Upper lobe of left lung (tissue), 6 donors: ENCODE results near the gene HSPB6. TPM values are rescaled to one million over a fixed set of nuclear protein-coding genes. Genes with fewer than 3 reads are reported as not detected.

Experiments used
- ATAC-seq, 2 donors: fragments of 200-7000 bp; cut with Tn5 transposase; one replicate each; pipeline ENCODE4 v1.9.1; 2022; ENCODE audit warnings: mild to moderate bottlenecking in 2 of 2, moderate library complexity in 2 of 2; ENCODE audit not compliant: low FRiP score in 2 of 2
- DNase-seq, 2 donors: peaks; one replicate each; pipeline ENCODE4 v3.0.0-alpha.2; 2019 to 2020
- H3K27ac ChIP-seq, 4 donors: fragments of 200-600 bp; sonication (generic); one replicate each; pipeline ENCODE4 v1.5.1; 2016 to 2019
- H3K27me3 ChIP-seq, 4 donors: fragments of 200-600 bp; sonication (generic); one replicate each; pipeline ENCODE4 v1.5.1; 2017 to 2019
- H3K36me3 ChIP-seq, 4 donors: fragments of 200-600 bp; sonication (generic); one replicate each; pipeline ENCODE4 v1.5.1; 2016 to 2019
- H3K4me1 ChIP-seq, 4 donors: fragments of 200-600 bp; sonication (generic); one replicate each; pipeline ENCODE4 v1.5.1; 2018 to 2019
- H3K4me3 ChIP-seq, 4 donors: fragments of 200-600 bp; sonication (generic); one replicate each; pipeline ENCODE4 v1.5.1; 2017 to 2019; ENCODE audit warnings: mild to moderate bottlenecking in 2 of 4, moderate library complexity in 1 of 4
- H3K9me3 ChIP-seq, 4 donors: fragments of 200-600 bp; sonication (generic); one replicate each; pipeline ENCODE4 v1.5.1; 2018 to 2019
- CTCF ChIP-seq, 6 experiments: fragments of 450-650 bp in 4 of 6; fragments of 200-600 bp in 2 of 6; sonication (generic) in 2 of 6; IDR thresholded peaks; one replicate each; pipeline ENCODE4 v1.5.1; 2016 to 2019; ENCODE audit warnings: antibody characterized with exemption in 6 of 6
- EP300 ChIP-seq, 4 donors: sonication (generic); formaldehyde crosslinking; IDR thresholded peaks; one replicate each; pipeline ENCODE4 v1.5.1; 2017; ENCODE audit warnings: antibody characterized with exemption in 4 of 4, control low read depth in 2 of 4
- POLR2A ChIP-seq, 4 donors: fragments of 450-650 bp; IDR thresholded peaks; one replicate each; pipeline ENCODE4 v1.5.1; 2016 to 2017; ENCODE audit warnings: antibody characterized with exemption in 4 of 4, mild to moderate bottlenecking in 2 of 4
- POLR2AphosphoS5 ChIP-seq, 2 donors: sonication (generic); formaldehyde crosslinking; IDR thresholded peaks; one replicate each; pipeline ENCODE4 v1.5.1; 2017; ENCODE audit warnings: antibody characterized with exemption in 2 of 2
- WGBS, 2 donors: methylation state at CpG; one replicate each; pipeline ENCODE4 v1.1.5; 2017 to 2018; 5-methylcytosine and 5-hydroxymethylcytosine counted together
- total RNA-seq, 6 donors: library from RNA; depleted of rRNA in 4 of 6; stranded (reverse); fragments of >200 nt in 4 of 6; gene quantifications; one replicate each; pipeline versions ENCODE4 v1.1.0 to v1.2.1, GENCODE V29; 2016 to 2021
- donor health status: DM: no; HTN: no; CAD: no; lungs with moderate emphysema.
- donor health status: DM: no; HTN: yes; CAD: no; lungs with severe emphysema.

Gene HSPB6
- total RNA-seq, 6 donors from 2014 or later = 4.2 to 46.2 (median 18.4) TPM

- H3K27ac ChIP-seq = no peak overlapping the region
- H3K36me3 ChIP-seq = no peaks in the 10 kb centered on the region
- no peak for ATAC-seq
- H3K4me1 ChIP-seq = no peaks in the 10 kb centered on the region
- DNase-seq = no peak
- H3K4me3 ChIP-seq = no peak overlapping the region
- TF ChIP-seq POLR2A (IDR thresholded peaks at IDR 0.05) (no peak), POLR2AphosphoS5 (IDR thresholded peaks at IDR 0.05) (no peak), EP300 (IDR thresholded peaks at IDR 0.05) (no peak), CTCF (IDR thresholded peaks at IDR 0.05) (no peak)
- no peaks in the 10 kb centered on the region for H3K9me3 ChIP-seq
- 93% methylated on average over 9 of the region's 9 CpGs; no CpG with 5 or more reads in 1 of the 2 donors for WGBS, 2 donors
- peaks cover 0 to 5% (median 0%) of the 10 kb centered on the region in 4 donors for H3K27me3 ChIP-seq
Observed at GRCh38 chr19:35791814-35792279, 35.0 kb upstream of the HSPB6 start.

DNA sequence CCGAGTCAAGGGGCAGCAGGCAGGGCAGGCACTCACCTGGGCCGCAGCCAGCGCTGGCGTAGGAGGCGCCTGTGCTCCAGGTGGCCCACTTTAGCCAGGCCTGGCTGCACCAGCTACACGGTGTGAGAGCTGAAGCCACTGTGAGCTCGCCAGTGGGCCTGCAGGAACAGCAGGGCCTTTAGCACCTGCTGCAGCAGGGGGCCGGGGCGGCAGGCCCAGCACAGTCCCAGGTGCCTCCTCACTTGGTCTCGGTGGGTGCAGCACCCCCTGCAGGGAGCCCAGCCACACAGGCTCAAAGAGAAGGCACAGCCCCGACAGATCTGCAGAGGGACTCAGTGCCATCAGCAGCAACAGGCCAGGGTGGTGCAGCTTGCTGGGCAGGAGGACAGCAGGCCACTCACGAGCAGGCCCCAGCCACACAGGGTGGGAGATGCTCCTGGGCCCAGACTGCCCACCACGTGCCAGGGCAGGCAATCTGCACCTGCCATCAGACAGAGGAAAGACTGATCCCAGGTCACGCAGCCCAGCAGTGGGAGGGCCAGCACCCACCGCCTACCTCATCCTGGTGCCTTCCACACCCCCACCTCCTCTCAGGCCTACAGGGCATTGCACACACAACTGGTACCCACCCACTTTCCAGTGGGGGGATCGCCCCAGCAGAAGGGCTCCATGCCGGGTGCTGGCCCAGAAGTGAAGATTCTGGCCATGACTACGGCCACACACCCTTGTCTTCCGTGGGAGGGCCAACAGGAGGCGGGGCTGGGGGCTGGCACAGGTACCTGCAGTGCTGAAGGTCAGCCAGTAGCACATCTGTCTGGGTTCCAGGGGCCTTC, 34.4 kb upstream of the HSPB6 start:
- TF ChIP-seq POLR2A (IDR thresholded peaks at IDR 0.05) (no peak), POLR2AphosphoS5 (IDR thresholded peaks at IDR 0.05) (no peak), CTCF (IDR thresholded peaks at IDR 0.05) (no peak), EP300 (IDR thresholded peaks at IDR 0.05) (no peak)

DNA sequence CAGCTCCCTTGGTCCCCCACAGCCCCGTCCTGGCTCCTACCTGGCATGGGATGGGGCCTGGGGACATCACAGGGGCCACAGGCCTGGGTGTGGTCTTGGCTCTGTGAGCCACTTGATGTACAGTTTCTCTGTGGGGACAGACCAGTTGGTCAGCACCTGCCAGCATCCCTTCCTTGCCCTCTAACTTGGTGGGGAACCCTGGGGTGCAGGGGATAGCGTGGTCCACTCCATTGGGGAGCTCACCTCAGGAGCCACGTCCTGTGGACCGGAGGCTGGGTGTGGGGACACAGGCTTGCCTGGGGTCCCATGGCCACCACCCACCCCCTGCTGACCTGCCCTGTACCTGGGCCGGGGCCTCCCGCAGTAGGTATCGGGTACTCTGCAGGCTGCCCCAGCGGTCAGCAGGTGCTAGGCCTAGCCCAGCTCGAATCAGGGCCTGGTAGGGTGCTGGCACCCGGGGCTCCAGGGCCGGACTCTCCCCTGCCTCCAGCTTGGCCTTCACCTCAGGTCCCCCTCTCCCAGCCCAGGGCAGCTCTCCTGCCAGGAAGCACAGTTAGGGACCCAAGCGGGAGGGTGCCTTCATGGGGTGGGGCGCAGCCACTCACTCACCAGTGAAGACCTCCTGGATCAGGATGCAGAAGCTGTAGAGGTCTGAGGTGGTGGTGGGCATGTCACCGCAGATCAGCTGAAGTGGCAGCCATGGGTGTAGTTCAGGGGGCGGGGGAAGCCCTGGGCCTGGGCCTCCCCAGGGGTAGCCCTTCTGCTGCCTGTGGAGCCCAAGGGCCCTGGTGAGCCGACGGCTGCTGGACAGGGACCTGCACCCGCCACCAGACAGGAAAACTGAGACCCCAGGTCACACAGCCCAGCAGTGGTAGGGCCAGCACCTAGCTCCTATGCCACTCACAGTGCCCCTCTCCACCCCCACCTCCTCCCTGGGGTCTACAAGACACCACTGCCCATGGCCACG, 33.4 kb upstream of the HSPB6 start:
- peaks cover 0 to 9% (median 2%) of the 10 kb centered on the region in 4 donors for H3K36me3 ChIP-seq
- H3K27ac ChIP-seq = no peak overlapping the region
- 88 to 96% methylated on average over 5 to 11 of the region's 19 CpGs for WGBS, 2 donors
- DNase-seq = peak in 1 of 2 donors; percentile 72
- H3K4me1 ChIP-seq = no peaks in the 10 kb centered on the region
- H3K4me3 ChIP-seq = no peak overlapping the region
- no peaks in the 10 kb centered on the region for H3K9me3 ChIP-seq
- H3K27me3 ChIP-seq = no peaks in the 10 kb centered on the region
- TF ChIP-seq POLR2AphosphoS5 (IDR thresholded peaks at IDR 0.05) = no peak
- TF ChIP-seq POLR2A (IDR thresholded peaks at IDR 0.05) = no peak
- TF ChIP-seq CTCF (IDR thresholded peaks at IDR 0.05) = no peak
- no peak for TF ChIP-seq EP300 (IDR thresholded peaks at IDR 0.05)
- ATAC-seq = no peak

More for the DNA sequence above, 34.4 kb upstream of the HSPB6 start:
- Histone ChIP-seq H3K4me1 (no peaks in the 10 kb centered on the region), H3K27me3 (no peaks in the 10 kb centered on the region), H3K9me3 (no peaks in the 10 kb centered on the region), H3K4me3 (no peak overlapping the region), H3K36me3 (peaks cover 0 to 2% (median 0%) of the 10 kb centered on the region in 4 donors), H3K27ac (no peak overlapping the region)
- WGBS, 2 donors = 71 to 100% methylated on average over 2 to 19 of the region's 20 CpGs
- DNase-seq (peak in 1 of 2 donors; percentile 74), ATAC-seq (no peak)

GRCh38 chr19:35789195-35789977, 32.6 kb upstream of the HSPB6 start:
- H3K9me3 ChIP-seq = no peaks in the 10 kb centered on the region
- no peaks in the 10 kb centered on the region for H3K27me3 ChIP-seq
- no peak overlapping the region for H3K4me3 ChIP-seq
- H3K36me3 ChIP-seq = peaks cover 0 to 15% (median 5%) of the 10 kb centered on the region in 4 donors
- 94 to 98% methylated on average over 4 to 11 of the region's 11 CpGs for WGBS, 2 donors
- ATAC-seq (no peak), DNase-seq (peak in 1 of 2 donors; percentile 70)
- no peak overlapping the region for H3K27ac ChIP-seq
- TF ChIP-seq POLR2A (IDR thresholded peaks at IDR 0.05) = no peak
- H3K4me1 ChIP-seq = no peaks in the 10 kb centered on the region
